HG02852 (cell line): ENCODE measurements around the gene TRIM22.

Experiments used
- ATAC-seq: cut with Tn5 transposase; IDR thresholded peaks from one replicate; pipeline ENCODE4 v1.9.1; 2021; ENCODE audit warnings: mild to moderate bottlenecking, moderate library complexity; ENCODE audit not compliant: unreplicated experiment

The TRIM22 gene

DNA sequence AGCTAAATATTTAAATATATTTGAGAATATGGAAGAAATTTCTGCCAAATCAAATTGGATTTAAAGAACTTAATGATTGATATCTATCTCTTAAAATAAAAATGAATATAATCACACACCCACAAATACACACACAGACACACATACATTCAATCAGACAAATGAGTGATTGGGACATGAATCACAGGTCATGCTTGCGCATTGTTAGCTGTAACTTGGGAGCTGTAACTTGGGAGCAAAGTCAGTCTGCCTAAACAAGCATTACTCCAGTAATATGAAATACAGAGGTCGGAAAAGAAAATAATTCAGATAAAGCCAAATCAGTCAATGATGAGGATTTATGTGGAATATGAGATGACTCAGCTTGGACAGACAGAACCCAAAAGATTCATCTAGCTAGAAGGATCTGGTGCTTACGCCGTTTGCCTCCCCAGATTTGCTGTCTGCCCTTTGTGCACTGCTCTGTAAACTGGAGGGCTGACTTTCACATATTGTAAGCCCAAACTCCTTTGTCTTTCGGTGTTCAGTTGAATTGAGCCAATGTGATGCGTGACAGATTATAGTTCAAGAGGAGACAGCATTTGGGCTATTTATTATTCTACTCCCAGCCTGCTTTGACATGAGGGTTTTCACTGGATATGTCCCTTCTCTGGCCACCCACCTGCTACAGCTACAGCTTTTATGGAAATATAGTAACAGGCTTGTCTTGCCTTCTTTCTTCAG, 48.2 kb downstream of the TRIM22 start:
- no peak for ATAC-seq

DNA sequence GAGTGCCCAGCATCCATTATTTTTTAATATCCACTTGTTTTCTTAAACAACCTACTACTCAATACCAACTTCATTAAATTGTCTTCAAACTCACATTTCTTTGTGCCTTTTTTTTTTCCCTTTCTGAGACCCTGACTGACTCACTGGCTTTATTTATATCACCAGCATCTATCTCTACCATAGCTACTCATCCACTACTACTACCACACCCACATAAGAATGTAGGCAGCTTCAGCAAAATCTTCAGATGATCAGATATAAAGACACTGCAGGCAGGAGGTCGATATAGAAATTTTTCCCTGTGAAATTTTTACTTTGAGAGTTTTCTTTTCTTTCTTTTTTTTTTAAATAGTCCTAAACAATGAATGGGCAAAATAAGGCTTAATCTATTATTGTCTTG, 48.8 kb downstream of the TRIM22 start:
- no peak for ATAC-seq

DNA sequence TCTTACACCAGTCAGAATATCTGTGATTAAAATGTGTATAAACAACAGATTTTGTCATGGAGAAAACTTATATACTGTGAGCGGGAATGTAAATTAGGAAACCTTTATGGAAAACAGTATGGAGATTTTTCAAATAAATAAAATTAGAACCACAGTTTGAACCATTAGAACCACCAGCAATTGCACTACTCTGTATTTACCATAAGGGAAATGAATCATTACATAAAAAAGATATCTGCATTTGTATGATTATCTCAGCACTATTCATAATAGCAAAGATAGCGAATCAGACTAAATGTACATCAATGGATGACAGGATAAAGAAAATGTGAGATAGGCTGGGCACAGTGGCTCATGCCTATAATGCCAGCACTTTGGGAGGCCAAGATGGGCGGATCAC, 57.0 kb downstream of the TRIM22 start:
- no peak for ATAC-seq

DNA sequence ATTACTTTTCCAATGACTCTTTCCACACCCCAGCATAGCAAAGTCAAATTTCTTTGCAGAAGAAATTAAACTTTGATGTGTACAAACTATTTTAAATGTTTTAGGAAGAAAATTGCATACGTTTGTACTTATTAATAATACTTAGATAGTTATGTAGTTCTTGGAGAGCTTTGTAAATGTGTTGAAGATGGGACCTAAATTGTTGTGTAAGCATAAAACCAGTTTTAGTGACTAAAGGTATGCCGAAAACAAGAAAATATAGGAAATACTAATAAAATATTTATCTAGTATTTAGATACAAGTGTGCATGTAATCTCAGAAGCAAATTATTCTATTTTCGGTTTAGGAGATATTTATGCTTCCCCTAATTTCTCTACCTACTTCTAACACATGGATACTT, 60.2 kb downstream of the TRIM22 start:
- no peak for ATAC-seq

DNA sequence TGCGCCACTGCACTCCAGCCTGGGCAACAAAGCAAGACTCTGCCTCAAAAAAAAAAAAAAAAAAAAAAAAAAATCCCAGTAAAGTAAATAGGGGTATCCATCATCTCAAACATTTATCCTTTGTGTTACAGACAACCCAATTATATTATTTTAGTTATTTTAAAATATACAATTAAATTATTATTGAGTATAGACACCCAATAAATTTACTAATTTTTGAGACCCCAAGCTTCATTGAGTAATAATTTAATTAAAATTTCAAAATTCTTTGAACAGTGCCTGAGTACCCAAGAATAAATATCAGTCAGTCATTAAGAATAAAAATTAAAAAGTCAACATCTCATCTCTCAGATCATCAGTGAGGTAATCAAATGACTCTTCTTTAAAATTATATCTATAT, 64.4 kb downstream of the TRIM22 start, which contains the start of gene OR52N4:
OR52N4 (plus strand) TSS at position 301 of the 400 bp plus-strand sequence. CDS start 498 bp downstream, outside the sequence.
- ATAC-seq: no peak
